HG02588 (cell line): ENCODE data around the gene MPP1.

ENCODE experiments used
- ATAC-seq: cut with Tn5 transposase; IDR thresholded peaks from one replicate; pipeline ENCODE4 v1.9.1; 2021; ENCODE audit warnings: mild to moderate bottlenecking, moderate library complexity; ENCODE audit not compliant: unreplicated experiment

The MPP1 gene

GRCh38 chrX:154813801-154814200 lies 8.5 kb upstream of the MPP1 start:
- ATAC-seq = no peak

GRCh38 chrX:154812341-154813101 lies 7.2 kb upstream of the MPP1 start:
- ATAC-seq = no peak

GRCh38 chrX:154809939-154810665 lies 4.8 kb upstream of the MPP1 start:
- no peak for ATAC-seq

- ATAC-seq = no peak
These were observed 1.7 kb upstream of the MPP1 start for GRCh38 chrX:154806837-154807501.

DNA sequence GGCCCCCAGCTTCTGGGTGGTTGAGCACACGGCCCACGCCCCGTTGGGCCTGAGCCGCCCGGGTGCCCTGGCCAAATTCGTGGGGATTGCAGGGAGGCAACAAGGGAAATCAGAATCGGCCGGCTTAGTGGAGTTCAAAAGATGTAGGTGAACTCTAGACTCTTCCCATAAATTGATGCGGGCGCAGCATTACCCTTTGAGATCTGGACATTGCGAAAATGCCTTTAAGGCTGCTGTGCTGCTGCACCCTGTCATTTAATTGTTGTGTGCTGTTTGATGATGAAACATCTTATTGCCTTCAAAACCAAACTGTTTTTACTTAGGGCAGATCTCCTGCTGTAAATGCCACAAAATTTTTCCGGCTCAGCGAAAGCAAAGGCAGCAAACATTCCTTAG lies 409 bp upstream of the MPP1 start:
- ATAC-seq = no peak

DNA sequence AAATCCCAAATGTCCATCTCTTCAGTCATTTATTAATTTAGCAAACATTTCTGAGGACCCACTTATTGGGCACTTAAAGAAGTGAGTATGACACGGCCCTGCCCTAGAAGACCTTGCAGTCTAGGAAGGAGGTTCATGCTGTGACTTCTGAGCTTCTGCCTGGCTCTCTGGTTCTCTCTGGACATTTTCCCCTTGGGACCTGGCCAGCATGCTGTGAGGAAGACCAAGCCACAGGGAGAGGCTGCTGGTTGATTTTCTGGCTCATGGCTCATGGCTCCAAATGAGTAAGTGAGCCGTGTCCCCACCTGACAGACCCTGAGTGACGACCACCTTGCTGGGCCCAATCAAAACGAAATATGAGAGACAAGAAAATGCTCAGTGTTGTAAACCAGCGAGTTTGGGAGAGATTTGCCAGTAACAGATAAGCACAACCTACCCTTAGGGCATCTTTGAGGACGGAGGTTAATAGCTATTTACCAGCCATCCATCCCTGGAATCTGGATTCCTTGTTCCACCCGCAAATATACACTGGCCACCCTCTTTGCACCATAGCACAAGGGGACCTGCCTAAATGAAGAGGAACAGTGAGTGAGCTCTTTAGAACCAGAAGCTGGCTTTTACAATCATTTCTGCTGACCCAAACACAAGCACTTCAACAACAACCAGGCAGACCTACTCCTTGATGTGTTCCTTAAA lies 876 bp downstream of the MPP1 start:
- ATAC-seq = no peak

DNA sequence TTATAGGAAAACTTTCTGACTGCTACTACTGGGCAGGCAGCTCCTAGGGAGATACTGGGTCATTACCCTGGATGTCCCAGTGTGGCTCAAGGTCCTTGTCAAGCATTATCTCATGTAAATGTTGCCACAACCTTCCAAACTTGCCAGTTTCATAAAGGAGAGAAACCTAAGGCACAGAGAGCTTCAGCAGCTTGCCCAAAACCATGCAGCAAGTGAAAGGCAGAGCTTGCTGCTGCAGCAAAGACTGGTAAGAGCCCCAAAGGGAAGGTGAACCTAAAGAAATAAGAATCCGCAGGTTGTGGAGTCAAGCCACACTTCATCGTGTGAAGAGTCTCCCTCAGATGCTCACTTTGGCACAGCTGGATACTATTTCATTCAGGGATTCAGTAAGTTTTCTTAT lies 2.3 kb downstream of the MPP1 start:
- no peak for ATAC-seq

GRCh38 chrX:154800478-154801210 lies 4.6 kb downstream of the MPP1 start:
- ATAC-seq = no peak

- no peak for ATAC-seq
These were observed 5.5 kb downstream of the MPP1 start for GRCh38 chrX:154799556-154800348.

DNA sequence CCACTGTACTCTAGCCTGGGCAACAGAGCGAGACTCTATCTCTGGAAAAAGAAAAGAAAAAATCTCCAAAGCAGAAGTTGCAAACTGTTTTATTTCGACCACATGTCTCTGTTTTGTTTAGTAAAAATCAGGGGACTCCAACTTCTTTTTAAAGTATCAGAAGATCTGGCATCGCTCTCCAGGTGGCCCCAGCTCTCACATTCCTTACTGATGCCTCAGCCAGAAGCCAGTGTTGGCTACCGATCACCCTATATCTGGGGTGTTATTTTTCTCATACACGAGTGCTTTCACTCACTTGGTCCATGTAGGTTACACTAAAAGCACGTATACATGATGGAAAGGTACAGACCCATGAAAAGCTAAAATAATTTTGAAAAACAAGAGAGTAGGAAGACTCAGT lies 8.3 kb downstream of the MPP1 start:
- ATAC-seq = no peak

DNA sequence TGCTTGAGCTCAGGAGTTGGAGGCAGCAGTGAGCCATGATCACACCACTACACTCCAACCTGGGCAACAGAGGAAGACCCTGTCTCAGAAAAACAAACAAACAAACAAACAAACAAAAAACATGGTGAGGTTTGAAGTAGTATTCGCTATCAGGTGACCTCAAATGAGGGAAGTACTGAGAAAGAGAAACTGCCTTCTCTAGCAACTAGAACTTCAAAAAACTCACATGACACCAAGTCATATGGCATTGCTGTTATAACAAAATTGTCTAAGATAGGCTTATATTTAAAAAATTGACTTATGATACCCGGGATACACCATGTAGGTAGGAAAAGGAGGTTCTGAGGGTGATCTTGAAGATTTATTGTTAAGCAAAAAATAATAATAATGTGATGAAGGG lies 10.3 kb downstream of the MPP1 start:
- ATAC-seq = no peak

DNA sequence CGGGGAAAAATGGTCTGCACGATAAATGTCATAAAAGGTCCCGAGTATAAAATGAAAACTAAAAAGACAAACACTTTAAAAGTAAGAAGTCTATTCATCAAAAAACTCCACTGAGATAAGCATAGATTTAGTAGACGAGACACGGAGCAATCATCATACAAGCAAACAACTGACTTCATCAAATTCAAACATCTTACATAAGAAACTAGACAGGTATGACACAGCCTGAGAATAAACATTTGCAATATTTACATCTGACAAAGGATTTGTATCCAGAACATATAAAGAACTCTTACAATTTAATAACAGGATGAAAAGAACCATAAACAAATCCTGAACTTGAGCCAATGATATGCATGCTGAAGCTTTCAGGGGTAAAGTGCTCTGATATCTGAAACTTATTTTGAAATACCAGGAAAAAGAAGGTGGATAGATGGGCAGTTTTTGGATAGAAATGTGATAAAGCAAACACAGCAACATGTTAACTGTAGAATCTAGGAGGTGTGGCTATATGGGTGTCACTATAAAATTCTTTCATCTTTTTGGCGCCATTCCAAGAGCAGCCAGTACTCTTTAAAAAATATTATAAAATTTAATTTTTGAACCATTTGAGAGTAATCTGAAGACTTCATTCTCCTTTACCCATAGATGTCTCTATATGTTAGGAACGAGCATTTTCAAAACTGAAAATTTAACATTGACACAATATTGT lies 12.0 kb downstream of the MPP1 start:
- no peak for ATAC-seq

GRCh38 chrX:154791939-154792338 lies 13.3 kb downstream of the MPP1 start:
- ATAC-seq = no peak

GRCh38 chrX:154791467-154791866 lies 13.8 kb downstream of the MPP1 start:
- ATAC-seq = no peak

GRCh38 chrX:154785716-154786115 lies 19.6 kb downstream of the MPP1 start:
- ATAC-seq = no peak

DNA sequence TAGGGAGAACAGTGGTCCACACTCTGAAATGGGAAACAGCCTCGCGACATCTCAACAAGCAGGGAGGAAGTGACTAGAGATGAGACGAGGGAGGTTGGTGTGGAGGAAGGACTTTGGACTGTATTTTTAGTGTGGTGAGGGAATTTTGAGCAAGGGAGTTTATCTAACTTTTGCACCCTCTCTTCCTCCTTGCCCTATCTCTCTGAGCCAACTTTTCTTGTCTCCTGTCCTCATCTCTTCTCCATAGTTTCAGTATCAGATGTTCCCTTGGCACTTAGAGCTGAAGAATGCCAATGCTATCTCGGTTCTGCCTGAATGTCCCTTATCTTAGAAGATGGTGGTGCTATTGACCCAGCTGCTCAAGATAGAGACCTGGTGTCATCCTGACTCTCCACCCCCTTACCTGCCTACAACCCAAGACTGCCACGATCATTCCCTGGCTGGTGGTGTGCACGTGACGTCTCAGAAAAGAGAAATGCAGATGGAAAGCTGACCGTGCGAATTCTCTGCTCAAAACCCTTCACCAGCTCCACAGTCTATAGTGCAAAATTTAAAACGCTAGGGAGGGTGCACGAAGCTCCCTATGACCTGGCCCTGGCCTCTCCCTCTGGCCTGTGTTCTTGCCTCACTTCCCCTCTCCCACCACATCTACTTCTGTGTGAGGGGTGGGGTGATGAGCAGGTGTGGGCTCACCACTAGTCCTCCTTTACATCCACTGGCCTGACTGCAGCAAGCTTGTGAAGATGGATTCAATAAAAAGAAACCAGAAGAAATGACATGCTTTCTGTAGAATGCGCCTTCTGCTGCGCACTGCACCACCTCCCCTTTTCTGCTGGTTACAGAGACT lies 20.9 kb downstream of the MPP1 start:
- ATAC-seq = no peak

DNA sequence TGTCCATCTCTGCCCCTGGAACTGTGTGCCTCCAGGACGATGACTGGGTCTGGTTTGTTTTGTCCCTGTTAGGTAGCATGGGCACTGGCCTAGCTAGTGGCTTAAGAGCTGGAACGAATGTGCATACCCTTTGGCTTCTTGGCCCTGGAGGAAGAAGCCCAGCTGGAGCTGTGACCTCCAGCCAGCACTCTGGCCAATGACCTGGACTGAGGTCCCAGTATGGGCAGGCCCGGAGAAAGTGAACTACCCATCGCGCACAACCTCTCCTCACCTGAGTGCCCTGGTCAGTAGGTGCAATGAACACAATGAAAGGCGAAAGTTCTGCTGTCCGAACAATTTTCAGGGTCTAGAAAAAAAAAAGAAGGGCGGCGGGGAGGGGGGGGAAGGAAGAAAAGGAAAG lies 24.3 kb downstream of the MPP1 start:
- no peak for ATAC-seq

DNA sequence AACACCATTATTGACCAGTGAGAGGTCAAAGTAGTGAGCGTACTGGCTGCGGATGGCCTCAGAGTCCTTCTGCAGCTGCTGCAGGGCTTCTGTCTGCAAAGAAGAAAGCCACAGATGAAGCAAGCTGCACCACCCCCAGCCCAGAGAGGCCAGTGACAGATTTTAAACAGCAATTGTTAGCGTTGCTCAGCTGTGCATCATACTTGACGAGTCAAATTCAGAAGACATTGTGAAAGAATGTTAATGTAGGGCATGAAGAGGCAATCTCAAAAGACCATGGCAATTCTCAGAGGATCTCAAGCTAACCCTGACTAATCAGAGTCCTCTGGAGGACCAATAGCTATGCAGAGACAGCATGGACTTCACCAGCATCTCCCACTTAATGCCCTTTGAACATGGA lies 26.0 kb downstream of the MPP1 start:
- ATAC-seq = no peak
